Lower lobe of right lung (tissue), 2 donors: ENCODE results near the gene SETD1B. TPM values are rescaled to one million over a fixed set of nuclear protein-coding genes. Genes with fewer than 3 reads are reported as not detected.

Experiments
- ATAC-seq, 2 donors: fragments of 200-7000 bp; cut with Tn5 transposase; one replicate each; pipeline ENCODE4 v1.9.1; 2020 to 2022; ENCODE audit warnings: mild to moderate bottlenecking in 2 of 2, moderate library complexity in 2 of 2
- DNase-seq: peaks from one replicate; pipeline ENCODE4 v3.0.0-alpha.2; 2020
- H3K27ac ChIP-seq: fragments of 200-600 bp; one replicate; pipeline ENCODE4 v1.8.0; 2022
- H3K27me3 ChIP-seq: fragments of 200-600 bp; one replicate; pipeline ENCODE4 v1.8.0; 2022; ENCODE audit warnings: low read depth
- H3K36me3 ChIP-seq: fragments of 200-600 bp; one replicate; pipeline ENCODE4 v1.8.0; 2022; ENCODE audit warnings: mild to moderate bottlenecking
- H3K4me1 ChIP-seq: fragments of 200-600 bp; one replicate; pipeline ENCODE4 v1.8.0; 2022
- H3K4me3 ChIP-seq: fragments of 200-600 bp; one replicate; pipeline ENCODE4 v1.8.0; 2022; ENCODE audit warnings: mild to moderate bottlenecking
- H3K9me3 ChIP-seq: fragments of 200-600 bp; one replicate; pipeline ENCODE4 v1.8.0; 2022
- intact Hi-C: fragments of 100-400 bp; cut with DNase I; formaldehyde crosslinking; loops from one replicate; pipeline ENCODE4 v1.11.0; 2022
- total RNA-seq: library from RNA; stranded (reverse); fragmentation: NEBNext Ultra II Directional; extraction: Animal tissue kit (Norgen Biotek cat#: 25700); gene quantifications from one replicate; pipeline ENCODE4 v1.2.1, GENCODE V29; 2021
- TF ChIP-seq, protein P1 (sequence below): fragments of 200-600 bp; IDR thresholded peaks from one replicate; pipeline ENCODE4 v1.8.0; 2022; ENCODE audit warnings: antibody characterized with exemption, mild to moderate bottlenecking
- donor health status: DM: no; HTN: yes; CAD: no; lungs with severe emphysema.

The SETD1B gene
- total RNA-seq, 1 donor from 2014 or later, result 19.7 TPM

DNA sequence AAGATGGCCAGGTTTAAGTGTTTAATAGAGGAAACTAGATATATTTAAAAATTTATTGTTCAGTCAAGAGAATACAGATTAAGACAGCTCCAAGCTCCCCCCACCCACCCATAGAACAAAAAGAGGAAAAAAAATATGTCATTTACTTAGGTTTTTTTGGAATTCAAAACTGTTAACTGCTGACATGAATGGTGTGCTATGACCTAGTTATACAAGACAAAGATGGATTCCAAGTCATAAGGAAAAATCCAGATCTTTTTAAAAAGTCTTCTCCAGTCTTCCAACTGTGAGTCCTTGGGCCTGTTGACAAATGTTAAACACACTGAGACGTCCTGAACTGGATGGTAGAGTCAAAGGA is 1.3 kb upstream of the SETD1B start:
- Histone ChIP-seq H3K27me3 (no peaks in the 10 kb centered on the region), H3K4me1 (peaks cover 46% of the 10 kb centered on the region), H3K4me3 (peak overlapping the region; percentile 85), H3K36me3 (peaks cover 22% of the 10 kb centered on the region), H3K27ac (peak overlapping the region; percentile 100), H3K9me3 (no peaks in the 10 kb centered on the region)
- intact Hi-C loops, result no loop called here
- ATAC-seq (no peak), DNase-seq (no peak)
- TF ChIP-seq, protein P1, sequence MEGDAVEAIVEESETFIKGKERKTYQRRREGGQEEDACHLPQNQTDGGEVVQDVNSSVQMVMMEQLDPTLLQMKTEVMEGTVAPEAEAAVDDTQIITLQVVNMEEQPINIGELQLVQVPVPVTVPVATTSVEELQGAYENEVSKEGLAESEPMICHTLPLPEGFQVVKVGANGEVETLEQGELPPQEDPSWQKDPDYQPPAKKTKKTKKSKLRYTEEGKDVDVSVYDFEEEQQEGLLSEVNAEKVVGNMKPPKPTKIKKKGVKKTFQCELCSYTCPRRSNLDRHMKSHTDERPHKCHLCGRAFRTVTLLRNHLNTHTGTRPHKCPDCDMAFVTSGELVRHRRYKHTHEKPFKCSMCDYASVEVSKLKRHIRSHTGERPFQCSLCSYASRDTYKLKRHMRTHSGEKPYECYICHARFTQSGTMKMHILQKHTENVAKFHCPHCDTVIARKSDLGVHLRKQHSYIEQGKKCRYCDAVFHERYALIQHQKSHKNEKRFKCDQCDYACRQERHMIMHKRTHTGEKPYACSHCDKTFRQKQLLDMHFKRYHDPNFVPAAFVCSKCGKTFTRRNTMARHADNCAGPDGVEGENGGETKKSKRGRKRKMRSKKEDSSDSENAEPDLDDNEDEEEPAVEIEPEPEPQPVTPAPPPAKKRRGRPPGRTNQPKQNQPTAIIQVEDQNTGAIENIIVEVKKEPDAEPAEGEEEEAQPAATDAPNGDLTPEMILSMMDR, result no peak

DNA sequence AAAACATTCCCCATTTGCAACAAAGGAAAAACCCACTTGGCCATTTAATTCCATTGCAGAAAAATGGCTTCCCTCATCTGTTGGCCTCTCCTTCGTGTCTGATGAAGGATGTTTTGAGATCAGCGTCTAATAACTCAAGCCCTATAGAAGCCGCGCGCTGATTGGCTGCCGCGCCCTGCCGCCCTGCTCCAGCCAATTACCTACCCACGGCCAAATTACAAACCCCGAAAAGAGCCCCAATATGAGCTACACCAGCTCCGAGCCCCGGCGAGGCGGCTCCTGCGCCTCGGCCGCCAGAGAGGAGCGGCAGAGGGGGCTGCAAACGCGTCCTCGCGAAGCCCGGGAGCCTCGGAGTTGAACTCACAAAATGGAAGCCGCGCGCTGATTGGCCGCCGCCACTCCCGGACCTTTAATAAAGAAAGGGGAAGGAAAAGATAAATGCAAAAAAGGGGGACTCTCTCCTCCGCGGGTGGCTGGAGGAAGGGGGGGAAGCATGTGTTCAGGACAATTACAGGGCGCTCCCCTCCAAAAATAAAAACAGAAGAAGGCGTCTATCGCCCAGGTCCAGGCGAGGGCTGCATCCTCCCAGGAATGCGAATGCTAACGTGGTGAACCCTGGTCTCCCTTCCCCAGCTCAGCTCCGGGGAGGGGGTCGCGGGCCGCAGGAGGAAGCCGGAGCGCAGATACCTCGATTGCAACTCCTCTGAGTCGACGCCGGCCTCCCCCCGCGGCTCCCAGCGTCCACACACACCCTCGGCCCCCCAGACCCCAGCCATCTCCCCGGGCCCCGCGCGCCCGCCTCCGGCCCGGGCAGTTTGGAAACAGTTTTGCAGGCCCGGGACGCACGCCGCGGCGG is 738 bp upstream of the SETD1B start:
- Histone ChIP-seq H3K4me1 (peaks cover 43% of the 10 kb centered on the region), H3K4me3 (peak overlapping the region; percentile 85), H3K36me3 (peaks cover 22% of the 10 kb centered on the region), H3K27me3 (no peaks in the 10 kb centered on the region), H3K27ac (peak overlapping the region; percentile 100), H3K9me3 (no peaks in the 10 kb centered on the region)
- ATAC-seq (peak; percentile 69 to 74), DNase-seq (peak; percentile 94)
- TF ChIP-seq, protein P1, result no peak
- intact Hi-C loops, result no loop called here

DNA sequence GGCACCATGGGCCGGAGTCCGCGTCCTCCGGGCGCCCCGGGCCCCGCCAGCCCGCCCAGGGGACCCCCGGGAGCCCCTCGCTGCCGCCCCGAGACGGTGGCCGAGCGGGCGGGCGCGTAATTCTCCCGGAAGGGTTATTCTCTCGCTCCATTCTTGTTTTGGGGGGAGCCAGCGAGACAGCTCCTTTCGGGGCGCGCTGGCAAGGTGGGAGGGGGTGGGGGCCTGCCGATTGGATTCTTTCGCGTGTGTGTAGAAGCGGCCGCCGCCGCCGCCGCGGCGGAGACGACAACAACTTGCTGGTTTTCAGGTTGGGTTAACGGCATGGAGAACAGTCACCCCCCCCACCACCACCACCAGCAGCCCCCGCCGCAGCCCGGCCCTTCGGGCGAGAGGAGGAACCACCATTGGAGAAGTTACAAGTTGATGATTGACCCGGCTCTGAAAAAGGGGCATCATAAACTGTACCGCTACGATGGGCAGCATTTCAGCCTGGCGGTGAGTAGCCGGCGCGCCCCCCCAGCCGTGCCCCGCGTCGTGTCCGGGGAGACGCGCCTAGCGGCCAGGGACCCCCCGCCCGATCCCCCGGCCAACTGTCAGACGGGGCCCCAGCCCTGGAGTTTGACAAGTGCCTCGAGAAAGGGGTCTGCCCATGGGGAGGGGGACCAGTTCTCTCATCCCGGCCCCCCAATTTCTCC is 755 bp downstream of the SETD1B start:
- TF ChIP-seq, protein P1, result no peak
- no peak for ATAC-seq
- no peaks in the 10 kb centered on the region for H3K9me3 ChIP-seq
- no peak for DNase-seq
- H3K36me3 ChIP-seq, result peaks cover 27% of the 10 kb centered on the region
- intact Hi-C loops, result no loop called here
- peak overlapping the region; percentile 85 for H3K4me3 ChIP-seq
- H3K27me3 ChIP-seq, result no peaks in the 10 kb centered on the region
- peaks cover 28% of the 10 kb centered on the region for H3K4me1 ChIP-seq
- peak overlapping the region; percentile 100 for H3K27ac ChIP-seq

DNA sequence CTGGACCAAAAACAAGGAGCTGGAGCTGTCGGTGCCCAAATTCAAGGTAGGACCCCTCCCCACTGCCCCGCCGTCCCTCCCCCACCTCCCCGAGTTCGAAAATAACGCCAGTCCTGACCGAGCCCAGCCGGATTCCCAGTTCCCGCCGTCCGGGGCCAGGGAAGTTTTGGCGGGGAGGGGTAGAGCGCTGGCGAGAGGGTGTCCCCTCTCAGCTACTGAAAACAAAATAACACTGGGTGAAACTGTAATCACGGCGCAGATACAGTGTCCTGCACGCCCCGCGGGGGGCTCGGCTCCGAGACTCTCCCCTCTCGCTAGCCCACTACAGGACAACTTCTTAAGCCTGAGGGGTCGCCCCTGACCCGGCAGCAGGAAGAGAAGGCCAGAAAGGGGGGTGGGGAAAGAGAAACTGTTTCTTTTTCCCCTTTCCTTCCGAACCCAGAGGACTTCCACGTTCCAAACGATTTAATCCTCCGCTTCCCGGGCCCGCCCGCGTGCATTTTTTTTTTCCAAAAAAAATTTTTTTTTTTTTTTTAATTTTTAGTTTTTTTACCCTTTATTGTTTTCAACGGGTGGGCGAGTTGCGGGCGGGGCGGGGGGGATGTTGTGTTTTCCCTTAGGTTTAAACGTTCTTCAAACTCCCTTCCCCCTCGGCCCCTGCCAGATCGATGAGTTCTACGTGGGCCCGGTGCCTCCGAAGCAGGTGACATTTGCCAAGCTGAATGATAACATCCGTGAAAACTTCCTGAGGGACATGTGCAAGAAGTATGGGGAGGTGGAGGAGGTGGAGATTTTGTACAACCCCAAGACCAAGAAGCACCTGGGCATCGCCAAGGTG is 1.6 kb downstream of the SETD1B start:
- H3K4me1 ChIP-seq, result peaks cover 30% of the 10 kb centered on the region

More for the DNA sequence above, 1.6 kb downstream of the SETD1B start:
- DNase-seq (no peak), ATAC-seq (no peak)
- Histone ChIP-seq H3K9me3 (no peaks in the 10 kb centered on the region), H3K36me3 (peaks cover 35% of the 10 kb centered on the region), H3K27ac (peak overlapping the region; percentile 100), H3K27me3 (no peaks in the 10 kb centered on the region), H3K4me3 (peak overlapping the region; percentile 85)
- TF ChIP-seq, protein P1, result no peak
- intact Hi-C loops, result no loop called here
